SK-N-SH (cell line): ENCODE data around the gene CLPSL1. TPM values are rescaled to one million over a fixed set of nuclear protein-coding genes. Genes with fewer than 3 reads are reported as not detected.

Experiments
- CTCF ChIA-PET: fragments of 300-600, 350-600 bp; formaldehyde crosslinking; extraction: SDS; loops from one replicate; lab custom pipeline; 2021; lab: Yijun Ruan, JAX
- POLR2A ChIA-PET: fragments of 350-600 bp; sonication (Branson Sonifier 250); formaldehyde crosslinking; extraction: SDS; loops from one replicate; lab custom pipeline; 2020; ENCODE audit warnings: antibody characterized with exemption, inconsistent platforms; lab: Yijun Ruan, JAX
- DNase-seq: peaks from one replicate; pipeline ENCODE4 v3.0.0; 2012
- H2AFZ ChIP-seq: fragments of 200-600 bp; sonication (generic); 2 replicates; pipeline ENCODE4 v1.8.1; 2016; ENCODE audit warnings: antibody characterized with exemption, mild to moderate bottlenecking, low read depth
- H3F3A ChIP-seq: fragments of 200-600 bp; sonication (generic); replicated peaks from 2 replicates; pipeline ENCODE3; 2016; ENCODE audit warnings: antibody characterized with exemption, mild to moderate bottlenecking; ENCODE audit not compliant: insufficient read depth
- H3K27ac ChIP-seq, 2 experiments: fragments of 200-500 bp in 1 of 2; fragments of 200-600 bp in 1 of 2; sonication (Bioruptor generic) in 1 of 2; sonication (generic), shearing (Covaris generic) in 1 of 2; 2 replicates each; pipeline versions ENCODE4 v1.5.1 to v1.6.1; 2014 to 2016; ENCODE audit warnings: low read depth in 2 of 2, inconsistent platforms in 1 of 2, low read length in 1 of 2, mild to moderate bottlenecking in 1 of 2, mixed read lengths in 1 of 2
- H3K27me3 ChIP-seq: fragments of 200-600 bp; sonication (generic), shearing (Covaris generic); 2 replicates; pipeline ENCODE4 v1.6.1; 2016; ENCODE audit warnings: mixed run types; ENCODE audit not compliant: insufficient read depth
- H3K36me3 ChIP-seq, 2 experiments: fragments of 200-500 bp in 1 of 2; fragments of 200-600 bp in 1 of 2; sonication (Bioruptor generic) in 1 of 2; sonication (generic) in 1 of 2; replicated peaks in 1 of 2; 2 replicates each; pipeline versions ENCODE3 to v1.5.1; 2014 to 2016; ENCODE audit warnings: low read length in 1 of 2, mild to moderate bottlenecking in 1 of 2; ENCODE audit not compliant: insufficient read depth in 2 of 2, control insufficient read depth in 1 of 2
- H3K4me1 ChIP-seq, 2 experiments: fragments of 200-500 bp in 1 of 2; fragments of 200-600 bp in 1 of 2; sonication (Bioruptor generic) in 1 of 2; sonication (generic), shearing (Covaris generic) in 1 of 2; 2 replicates each; pipeline versions ENCODE4 v1.5.1 to v1.6.1; 2014 to 2016; ENCODE audit warnings: low read depth in 1 of 2, low read length in 1 of 2, mixed run types in 1 of 2; ENCODE audit not compliant: insufficient read depth in 2 of 2, control insufficient read depth in 1 of 2
- H3K4me2 ChIP-seq: fragments of 200-600 bp; sonication (generic), shearing (Covaris generic); 2 replicates; pipeline ENCODE4 v1.6.1; 2017; ENCODE audit warnings: mixed run types
- H3K4me3 ChIP-seq, 2 experiments: fragments of 200-500 bp in 1 of 2; fragments of 200-600 bp in 1 of 2; sonication (Bioruptor generic) in 1 of 2; sonication (generic), shearing (Covaris generic) in 1 of 2; 2 replicates each; pipeline versions ENCODE4 v1.5.1 to v1.8.1; 2014 to 2016; ENCODE audit warnings: low read depth in 2 of 2, inconsistent platforms in 1 of 2, low read length in 1 of 2, mild to moderate bottlenecking in 1 of 2, mixed read lengths in 1 of 2, moderate library complexity in 1 of 2
- H3K79me2 ChIP-seq: fragments of 200-600 bp; sonication (generic); 2 replicates; pipeline ENCODE4 v1.8.1; 2017; ENCODE audit warnings: mild to moderate bottlenecking; ENCODE audit not compliant: insufficient read depth
- H3K9ac ChIP-seq: fragments of 200-600 bp; sonication (generic); 2 replicates; pipeline ENCODE4 v1.6.1; 2017; ENCODE audit warnings: mixed run types
- H3K9me2 ChIP-seq: fragments of 200-600 bp; sonication (generic); 2 replicates; pipeline ENCODE4 v1.6.1; 2017; ENCODE audit warnings: mixed run types
- H3K9me3 ChIP-seq: fragments of 200-600 bp; sonication (generic); 2 replicates; pipeline ENCODE4 v1.6.1; 2017; ENCODE audit warnings: mixed run types, mild to moderate bottlenecking, moderate library complexity
- H4K20me1 ChIP-seq: fragments of 200-600 bp; sonication (generic); 2 replicates; pipeline ENCODE4 v1.6.1; 2017; ENCODE audit warnings: mild to moderate bottlenecking, mixed run types; ENCODE audit not compliant: insufficient read depth
- ELF1 ChIP-seq: IDR thresholded peaks from 2 replicates; pipeline ENCODE4 v1.4.0; 2012
- EP300 ChIP-seq, 2 experiments: IDR thresholded peaks; 2 replicates each; pipeline versions ENCODE4 v1.4.0 to v1.6.1; 2012; ENCODE audit warnings: borderline replicate concordance in 1 of 2, low read depth in 1 of 2, low read length in 1 of 2
- EZH2phosphoT487 ChIP-seq: fragments of 200-600 bp; sonication (generic); IDR thresholded peaks from 2 replicates; pipeline ENCODE4 v1.6.1; 2017; ENCODE audit warnings: low read depth, mixed run types, mild to moderate bottlenecking, antibody characterized with exemption, moderate library complexity, borderline replicate concordance
- FOXJ3 ChIP-seq: sonication (generic); formaldehyde crosslinking; IDR thresholded peaks from 2 replicates; pipeline ENCODE4 v1.5.1; 2020; ENCODE audit warnings: mild to moderate bottlenecking, missing genetic modification reagents
- GABPA ChIP-seq: IDR thresholded peaks from 2 replicates; pipeline ENCODE4 v1.4.0; 2012; ENCODE audit warnings: low read depth, mild to moderate bottlenecking
- MEF2A ChIP-seq: IDR thresholded peaks from 2 replicates; pipeline ENCODE4 v1.4.0; 2012; ENCODE audit warnings: low read depth, borderline replicate concordance
- whole genome bisulfite sequencing: methylation state at CpG from one replicate; pipeline ENCODE4 v1.1.6; 2017; ENCODE audit warnings: low lambda C conversion rate; 5-methylcytosine and 5-hydroxymethylcytosine counted together
- polyA plus RNA-seq, 3 experiments: library from polyadenylated mRNA; depleted of rRNA; stranded (reverse); fragments of >200 nt; gene quantifications; 2 replicates each; pipeline ENCODE4 v1.2.3, GENCODE V29; 2012
- TF ChIP-seq, protein P1 (sequence below): fragments of 150-350 bp; IDR thresholded peaks from 2 replicates; pipeline ENCODE4 v1.6.1; 2016; ENCODE audit warnings: mild to moderate bottlenecking, low read depth, low read length

CLPSL1 gene
- polyA plus RNA-seq, 1 of the 3 experiments (the other 2 are of a cell fraction), result not detected

DNA sequence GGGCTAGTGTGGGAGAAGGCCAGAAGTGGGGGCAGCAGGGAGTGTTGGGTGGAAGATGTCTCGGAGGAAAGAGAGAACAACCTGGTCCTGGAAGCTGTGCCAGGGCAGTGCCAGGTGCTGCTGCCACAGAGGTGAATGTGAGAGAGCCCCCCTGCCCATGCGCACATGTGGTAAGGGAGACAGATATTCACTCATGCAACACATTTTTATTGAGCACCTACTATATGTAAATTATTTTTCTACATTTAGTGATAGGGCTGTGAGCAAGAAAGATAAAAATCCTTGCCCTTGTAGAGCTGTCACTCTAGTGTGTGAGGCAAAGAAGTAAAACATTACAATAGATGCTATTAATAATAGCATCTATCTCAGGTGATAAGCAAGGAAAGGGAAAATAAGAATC lies 471 bp downstream of the CLPSL1 start:
- Histone ChIP-seq H3K27ac (no peak overlapping the region), H4K20me1 (no peaks in the 10 kb centered on the region), H3K4me1 (peaks cover 0 to 2% of the 10 kb centered on the region in 2 experiments; a peak in 1 of 4 replicates), H3K27me3 (peaks cover 7% of the 10 kb centered on the region), H3K4me2 (no peak overlapping the region), H3K79me2 (no peaks in the 10 kb centered on the region), H2AFZ (no peak overlapping the region), H3K4me3 (no peak overlapping the region), H3K9me2 (no peaks in the 10 kb centered on the region), H3F3A (no peaks in the 10 kb centered on the region), H3K9me3 (no peaks in the 10 kb centered on the region), H3K9ac (no peak overlapping the region), H3K36me3 (no peaks in the 10 kb centered on the region)
- POLR2A ChIA-PET, result no interaction called here
- TF ChIP-seq, protein P1, sequence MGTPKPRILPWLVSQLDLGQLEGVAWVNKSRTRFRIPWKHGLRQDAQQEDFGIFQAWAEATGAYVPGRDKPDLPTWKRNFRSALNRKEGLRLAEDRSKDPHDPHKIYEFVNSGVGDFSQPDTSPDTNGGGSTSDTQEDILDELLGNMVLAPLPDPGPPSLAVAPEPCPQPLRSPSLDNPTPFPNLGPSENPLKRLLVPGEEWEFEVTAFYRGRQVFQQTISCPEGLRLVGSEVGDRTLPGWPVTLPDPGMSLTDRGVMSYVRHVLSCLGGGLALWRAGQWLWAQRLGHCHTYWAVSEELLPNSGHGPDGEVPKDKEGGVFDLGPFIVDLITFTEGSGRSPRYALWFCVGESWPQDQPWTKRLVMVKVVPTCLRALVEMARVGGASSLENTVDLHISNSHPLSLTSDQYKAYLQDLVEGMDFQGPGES, result no peak
- TF ChIP-seq GABPA, result no peak
- no peak for TF ChIP-seq MEF2A
- TF ChIP-seq EP300 (IDR thresholded peaks at IDR 0.05; ENCODE audit: borderline replicate concordance in 1 of 2, low read depth in 1 of 2, low read length in 1 of 2), result no peak
- CTCF ChIA-PET, result interaction anchor here (1.3 kb wide), 1 partner anchor 44 kb away, joined by 4 read pairs; the partner anchor contains the start of gene ARMC12
- no peak for DNase-seq
- 88% methylated on average over 2 of the region's 2 CpGs for WGBS

DNA sequence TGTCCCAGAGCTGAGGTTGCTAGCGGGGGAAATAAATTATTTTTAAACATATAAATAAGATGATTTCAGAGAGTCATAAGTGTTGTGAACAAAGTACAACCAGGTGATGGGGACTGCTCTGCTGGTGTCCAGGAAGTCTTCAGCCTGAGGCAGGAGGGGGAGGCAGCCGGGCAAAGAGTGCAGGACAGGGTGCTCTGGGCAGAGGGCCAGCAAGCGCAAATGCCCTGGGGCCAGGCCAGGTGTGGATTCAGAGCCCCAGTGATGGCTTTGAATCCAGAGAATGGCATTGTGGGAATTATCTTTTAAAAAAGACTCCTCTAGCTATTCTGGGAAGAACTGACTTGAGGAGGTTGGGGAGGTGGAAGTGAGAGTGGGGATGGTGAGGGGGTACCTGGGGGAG lies 1.6 kb downstream of the CLPSL1 start:
- H3K9ac ChIP-seq, result no peak overlapping the region
- no peaks in the 10 kb centered on the region for H3K9me3 ChIP-seq
- no peak overlapping the region for H3K27ac ChIP-seq
- CTCF ChIA-PET, result no interaction called here
- peak; percentile 64 for DNase-seq
- H3K27me3 ChIP-seq, result peaks cover 15% of the 10 kb centered on the region
- no peak overlapping the region for H2AFZ ChIP-seq
- no peaks in the 10 kb centered on the region for H4K20me1 ChIP-seq
- peaks cover 0 to 2% of the 10 kb centered on the region in 2 experiments; a peak in 1 of 4 replicates for H3K4me1 ChIP-seq
- no peak overlapping the region for H3K4me3 ChIP-seq
- POLR2A ChIA-PET, result no interaction called here
- H3K4me2 ChIP-seq, result no peak overlapping the region
- TF ChIP-seq ELF1 (no peak), GABPA (no peak), FOXJ3 (CRISPR knock-in tag) (no peak)
- no peaks in the 10 kb centered on the region for H3K9me2 ChIP-seq
- WGBS, result 47% methylated on average over 3 of the region's 3 CpGs
- H3F3A ChIP-seq, result no peaks in the 10 kb centered on the region
- no peaks in the 10 kb centered on the region for H3K36me3 ChIP-seq
- H3K79me2 ChIP-seq, result no peaks in the 10 kb centered on the region

DNA sequence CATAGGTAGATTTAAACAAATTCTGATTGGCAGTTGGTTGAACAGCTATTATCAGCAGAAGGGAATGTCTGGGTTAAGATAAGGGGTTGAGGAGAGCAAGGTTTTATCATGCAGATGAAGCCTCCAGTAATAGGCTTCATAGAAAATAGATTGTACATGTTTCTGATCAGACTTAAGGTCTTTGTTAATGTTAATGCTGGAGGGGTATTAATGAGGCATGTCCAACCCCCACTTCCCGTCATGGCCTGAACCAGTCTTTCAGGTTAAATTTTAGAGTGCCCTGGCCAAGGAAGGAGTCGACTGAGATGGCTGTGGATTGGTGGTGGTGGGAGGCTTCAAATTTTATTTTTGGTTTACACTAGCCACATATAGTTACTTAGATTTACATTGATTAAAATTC lies 3.4 kb downstream of the CLPSL1 start:
- H3K4me2 ChIP-seq, result no peak overlapping the region
- ChIA-PET CTCF (no interaction called here), POLR2A (no interaction called here)

More for the DNA sequence above, 3.4 kb downstream of the CLPSL1 start:
- Histone ChIP-seq H3K4me1 (peaks cover 0 to 2% of the 10 kb centered on the region in 2 experiments; a peak in 1 of 4 replicates), H3K27me3 (peaks cover 33% of the 10 kb centered on the region), H3F3A (no peaks in the 10 kb centered on the region), H4K20me1 (no peaks in the 10 kb centered on the region), H3K9me3 (no peaks in the 10 kb centered on the region), H3K4me3 (no peak overlapping the region), H3K9ac (no peak overlapping the region), H3K79me2 (no peaks in the 10 kb centered on the region), H3K27ac (no peak overlapping the region), H2AFZ (no peak overlapping the region), H3K36me3 (no peaks in the 10 kb centered on the region), H3K9me2 (no peaks in the 10 kb centered on the region)
- 47% methylated on average over 2 of the region's 2 CpGs for WGBS
- no peak for TF ChIP-seq EZH2phosphoT487
- DNase-seq, result no peak
